Measurements from ENCODE around the gene POSTN.
"Not testable (repeated sequence)": the region's sequence is repeated elsewhere in the genome, so short reads cannot be mapped to it uniquely, and the experiment has no call there.

The POSTN gene

GRCh38 chr13:37597477-37598025 is 1.0 kb downstream of the POSTN start:
- no peak for DNase-seq (ENCODE audit: low spot score)

- DNase-seq (ENCODE audit: low spot score), result no peak
These were observed 1.8 kb downstream of the POSTN start for GRCh38 chr13:37596805-37597204.

GRCh38 chr13:37595162-37595561 is 3.4 kb downstream of the POSTN start:
- no peak for DNase-seq (ENCODE audit: low spot score)

- DNase-seq (ENCODE audit: low spot score), result no peak
These were observed 4.0 kb downstream of the POSTN start for GRCh38 chr13:37594550-37594949.

- DNase-seq (ENCODE audit: low spot score), result not testable (repeated sequence)
These were observed 9.2 kb downstream of the POSTN start for GRCh38 chr13:37589381-37589780.

- no peak for DNase-seq (ENCODE audit: low spot score)
These were observed 11.3 kb downstream of the POSTN start for GRCh38 chr13:37587236-37587635.

GRCh38 chr13:37586164-37586563 is 12.4 kb downstream of the POSTN start:
- no peak for DNase-seq (ENCODE audit: low spot score)

GRCh38 chr13:37585541-37585940 is 13.0 kb downstream of the POSTN start:
- no peak for DNase-seq (ENCODE audit: low spot score)

- no peak for DNase-seq (ENCODE audit: low spot score)
These were observed 22.0 kb downstream of the POSTN start for GRCh38 chr13:37576601-37577000.

GRCh38 chr13:37565425-37565824 is 33.1 kb downstream of the POSTN start:
- no peak for DNase-seq (ENCODE audit: low spot score)

- DNase-seq (ENCODE audit: low spot score), result no peak
These were observed 37.5 kb downstream of the POSTN start for GRCh38 chr13:37561031-37561430.

GRCh38 chr13:37560526-37560925 is 38.0 kb downstream of the POSTN start:
- DNase-seq (ENCODE audit: low spot score), result no peak

- not testable (repeated sequence) for DNase-seq (ENCODE audit: low spot score)
These were observed 39.8 kb downstream of the POSTN start for GRCh38 chr13:37558766-37559165.

- DNase-seq (ENCODE audit: low spot score), result no peak
These were observed 52.5 kb downstream of the POSTN start for GRCh38 chr13:37546087-37546486.

- DNase-seq (ENCODE audit: low spot score), result no peak
These were observed 53.6 kb downstream of the POSTN start for GRCh38 chr13:37544995-37545394.

- DNase-seq (ENCODE audit: low spot score), result no peak
These were observed 58.5 kb downstream of the POSTN start for GRCh38 chr13:37539976-37540605.

- no peak for DNase-seq (ENCODE audit: low spot score)
These were observed 59.4 kb downstream of the POSTN start for GRCh38 chr13:37539170-37539569.

- DNase-seq (ENCODE audit: low spot score), result no peak
These were observed 63.1 kb downstream of the POSTN start for GRCh38 chr13:37535501-37535900.

GRCh38 chr13:37534676-37535075 is 63.9 kb downstream of the POSTN start:
- no peak for DNase-seq (ENCODE audit: low spot score)

- DNase-seq (ENCODE audit: low spot score), result no peak
These were observed 64.4 kb downstream of the POSTN start for GRCh38 chr13:37534181-37534580.

GRCh38 chr13:37531049-37531448 is 67.5 kb downstream of the POSTN start:
- no peak for DNase-seq (ENCODE audit: low spot score)

GRCh38 chr13:37529751-37530385 is 68.7 kb downstream of the POSTN start:
- no peak for DNase-seq (ENCODE audit: low spot score)

- no peak for DNase-seq (ENCODE audit: low spot score)
These were observed 71.7 kb downstream of the POSTN start for GRCh38 chr13:37526710-37527473.

Data from kidney tubule cell (primary cell).